Measurements from ENCODE around the gene DRICH1.
"Not testable (repeated sequence)": the region's sequence is repeated elsewhere in the genome, so short reads cannot be mapped to it uniquely, and the experiment has no call there.

Gene DRICH1

GRCh38 chr22:23579870-23580575 is 52.1 kb downstream of the DRICH1 start, which contains the start of gene IGLL1:
Gene IGLL1 (minus strand): TSS chr22:23580290. CDS start chr22:23580190, 100 bp downstream.
- H3K4me3 ChIP-seq (ENCODE audit: low read depth, low read length) = no peak within 1 kb of the TSS
- TF ChIP-seq CTCF (IDR thresholded peaks at IDR 0.05; ENCODE audit: borderline replicate concordance, insufficient read depth, low read depth, low read length) = no peak

GRCh38 chr22:23579280-23579679 is 52.8 kb downstream of the DRICH1 start:
- TF ChIP-seq CTCF (IDR thresholded peaks at IDR 0.05; ENCODE audit: borderline replicate concordance, insufficient read depth, low read depth, low read length) = no peak
- H3K4me3 ChIP-seq (ENCODE audit: low read depth, low read length) = no peak overlapping the region

- TF ChIP-seq CTCF (IDR thresholded peaks at IDR 0.05; ENCODE audit: borderline replicate concordance, insufficient read depth, low read depth, low read length) = no peak
- no peak overlapping the region for H3K4me3 ChIP-seq (ENCODE audit: low read depth, low read length)
These were observed 53.8 kb downstream of the DRICH1 start for GRCh38 chr22:23578306-23578705.

GRCh38 chr22:23576681-23577080 is 55.4 kb downstream of the DRICH1 start:
- H3K4me3 ChIP-seq (ENCODE audit: low read depth, low read length) = no peak overlapping the region
- TF ChIP-seq CTCF (IDR thresholded peaks at IDR 0.05; ENCODE audit: borderline replicate concordance, insufficient read depth, low read depth, low read length) = no peak

GRCh38 chr22:23575601-23576000 is 56.5 kb downstream of the DRICH1 start:
- TF ChIP-seq CTCF (IDR thresholded peaks at IDR 0.05; ENCODE audit: borderline replicate concordance, insufficient read depth, low read depth, low read length) = no peak
- H3K4me3 ChIP-seq (ENCODE audit: low read depth, low read length) = no peak overlapping the region

GRCh38 chr22:23574877-23575276 is 57.2 kb downstream of the DRICH1 start:
- no peak for TF ChIP-seq CTCF (IDR thresholded peaks at IDR 0.05; ENCODE audit: borderline replicate concordance, insufficient read depth, low read depth, low read length)
- H3K4me3 ChIP-seq (ENCODE audit: low read depth, low read length) = no peak overlapping the region

GRCh38 chr22:23574371-23574811 is 57.7 kb downstream of the DRICH1 start:
- H3K4me3 ChIP-seq (ENCODE audit: low read depth, low read length) = no peak overlapping the region
- no peak for TF ChIP-seq CTCF (IDR thresholded peaks at IDR 0.05; ENCODE audit: borderline replicate concordance, insufficient read depth, low read depth, low read length)

GRCh38 chr22:23573701-23574235 is 58.4 kb downstream of the DRICH1 start:
- not testable (repeated sequence) for H3K4me3 ChIP-seq (ENCODE audit: low read depth, low read length)

GRCh38 chr22:23573106-23573505 is 59.0 kb downstream of the DRICH1 start:
- H3K4me3 ChIP-seq (ENCODE audit: low read depth, low read length) = not testable (repeated sequence)

All from GM12875 (cell line).